OCI-LY7 (cell line): ENCODE measurements around the gene PAXX. TPM values are rescaled to one million over a fixed set of nuclear protein-coding genes. Genes with fewer than 3 reads are reported as not detected.

Experiments used
- BruUV-seq: library from RNA; stranded (reverse); fragments of 400-500 nt; replicated peaks from 2 replicates; lab custom pipeline; 2021; lab: Mats Ljungman, UMichigan
- CTCF ChIA-PET: fragments of 300-600 bp; sonication (Branson Sonifier 250); formaldehyde crosslinking; loops from one replicate; lab custom pipeline; 2022; ENCODE audit warnings: antibody characterized with exemption; ENCODE audit not compliant: unreplicated experiment; lab: Charles Lee
- POLR2A ChIA-PET: fragments of 300-600 bp; sonication (Branson Sonifier 250); formaldehyde crosslinking; loops from one replicate; lab custom pipeline; 2022; ENCODE audit warnings: antibody characterized with exemption; lab: Charles Lee
- DNase-seq: peaks from one replicate; pipeline ENCODE4 v3.0.0-alpha.2; 2015; ENCODE audit warnings: low spot score
- H2AFZ ChIP-seq: fragments of 200-600 bp; sonication (generic), shearing (Covaris generic); 2 replicates; pipeline ENCODE4 v1.6.1; 2014; ENCODE audit warnings: mild to moderate bottlenecking, antibody characterized with exemption, low read length, moderate library complexity
- H3K27ac ChIP-seq: fragments of 200-600 bp; sonication (generic); 2 replicates; pipeline ENCODE4 v1.5.1; 2014; ENCODE audit warnings: mixed run types, low read depth, mild to moderate bottlenecking, moderate library complexity, low read length, inconsistent platforms; ENCODE audit not compliant: poor library complexity, severe bottlenecking
- H3K36me3 ChIP-seq: fragments of 200-600 bp; sonication (generic); 2 replicates; pipeline ENCODE4 v1.6.1; 2014; ENCODE audit warnings: mild to moderate bottlenecking, antibody characterized with exemption, low read length, moderate library complexity, mixed read lengths; ENCODE audit not compliant: insufficient read depth
- H3K4me1 ChIP-seq: fragments of 200-600 bp; sonication (generic); 2 replicates; pipeline ENCODE4 v1.5.1; 2014; ENCODE audit warnings: mild to moderate bottlenecking, low read length; ENCODE audit not compliant: insufficient read depth, poor library complexity, severe bottlenecking
- H3K4me2 ChIP-seq: fragments of 200-600 bp; sonication (generic); 2 replicates; pipeline ENCODE4 v1.6.1; 2014; ENCODE audit warnings: mild to moderate bottlenecking, low read length
- H3K4me3 ChIP-seq: fragments of 200-600 bp; sonication (generic); 2 replicates; pipeline ENCODE4 v1.5.1; 2014; ENCODE audit warnings: mild to moderate bottlenecking, low read depth, low read length; ENCODE audit not compliant: poor library complexity, severe bottlenecking
- H3K79me2 ChIP-seq: fragments of 200-600 bp; sonication (generic); 2 replicates; pipeline ENCODE4 v1.6.1; 2016; ENCODE audit warnings: low read depth, mild to moderate bottlenecking, low read length, moderate library complexity, mixed read lengths; ENCODE audit not compliant: insufficient read depth
- H3K9me2 ChIP-seq: fragments of 200-600 bp; sonication (generic); 2 replicates; pipeline ENCODE4 v1.6.1; 2016; ENCODE audit warnings: mild to moderate bottlenecking, low read length, mixed read lengths; ENCODE audit not compliant: insufficient read depth
- H3K9me3 ChIP-seq: fragments of 200-600 bp; sonication (generic); 2 replicates; pipeline ENCODE4 v1.6.1; 2014; ENCODE audit warnings: mild to moderate bottlenecking, mixed run types, low read length, mixed read lengths
- H4K20me1 ChIP-seq: fragments of 200-600 bp; sonication (generic); 2 replicates; pipeline ENCODE4 v1.6.1; 2014; ENCODE audit warnings: mild to moderate bottlenecking, antibody characterized with exemption, low read length, moderate library complexity, mixed read lengths; ENCODE audit not compliant: insufficient read depth
- EZH2phosphoT487 ChIP-seq: fragments of 200-600 bp; sonication (generic); IDR thresholded peaks from 2 replicates; pipeline ENCODE4 v1.6.1; 2018; ENCODE audit warnings: low read depth, borderline replicate concordance, mild to moderate bottlenecking, mixed run types, antibody characterized with exemption, low read length, moderate library complexity, mixed read lengths
- intact Hi-C: fragments of 100-400 bp; cut with micrococcal nuclease; formaldehyde crosslinking; loops from one replicate; pipeline ENCODE4 v1.10.0; 2022; ENCODE audit not compliant: unreplicated experiment
- total RNA-seq, 2 experiments: library from RNA; depleted of rRNA in 1 of 2; stranded (reverse); fragments of >200 nt in 1 of 2; shearing (Covaris generic) in 1 of 2; gene quantifications; 2 replicates each; pipeline ENCODE4 v1.2.3, GENCODE V29; 2014 to 2022
- TF ChIP-seq, protein P1 (sequence below): fragments of 200-600 bp; sonication (generic); conservative IDR thresholded peaks from 2 replicates; pipeline ENCODE4 v1.5.1; 2014; ENCODE audit warnings: mild to moderate bottlenecking, antibody characterized with exemption, low read length, moderate library complexity, mixed read lengths

PAXX gene
- total RNA-seq, 2 experiments from 2014 or later: 45.7 to 63.5 TPM

DNA sequence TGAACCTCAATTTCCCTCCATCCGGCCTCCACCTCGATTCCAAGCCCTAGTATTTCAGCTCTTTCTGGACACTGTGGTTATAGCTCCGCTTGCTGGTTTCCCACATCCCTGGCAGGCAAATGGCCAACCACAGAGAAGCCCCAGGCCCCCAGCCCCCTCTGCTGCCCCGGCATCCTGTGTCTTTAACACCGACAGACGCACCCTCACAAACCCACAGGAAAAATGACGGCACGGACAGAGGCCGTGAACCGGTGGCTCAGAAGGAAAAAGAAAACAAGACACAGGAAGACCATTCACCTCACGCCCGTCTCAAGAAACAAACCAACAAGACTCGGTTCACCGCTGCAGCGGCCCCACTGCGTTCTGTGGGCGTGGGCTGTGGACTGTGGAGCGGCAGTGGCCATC lies 5.6 kb downstream of the PAXX start:
- intact Hi-C loops: no loop called here
- ChIA-PET POLR2A (no interaction called here), CTCF (no interaction called here)
- DNase-seq: no peak
- H2AFZ ChIP-seq: no peak overlapping the region
- H3K27ac ChIP-seq: no peak overlapping the region
- no peaks in the 10 kb centered on the region for H3K9me2 ChIP-seq
- no peaks in the 10 kb centered on the region; the same call in 1 of the 2 replicates for H3K79me2 ChIP-seq
- no peak overlapping the region for H3K4me2 ChIP-seq
- TF ChIP-seq EZH2phosphoT487: no peak
- TF ChIP-seq, protein P1, sequence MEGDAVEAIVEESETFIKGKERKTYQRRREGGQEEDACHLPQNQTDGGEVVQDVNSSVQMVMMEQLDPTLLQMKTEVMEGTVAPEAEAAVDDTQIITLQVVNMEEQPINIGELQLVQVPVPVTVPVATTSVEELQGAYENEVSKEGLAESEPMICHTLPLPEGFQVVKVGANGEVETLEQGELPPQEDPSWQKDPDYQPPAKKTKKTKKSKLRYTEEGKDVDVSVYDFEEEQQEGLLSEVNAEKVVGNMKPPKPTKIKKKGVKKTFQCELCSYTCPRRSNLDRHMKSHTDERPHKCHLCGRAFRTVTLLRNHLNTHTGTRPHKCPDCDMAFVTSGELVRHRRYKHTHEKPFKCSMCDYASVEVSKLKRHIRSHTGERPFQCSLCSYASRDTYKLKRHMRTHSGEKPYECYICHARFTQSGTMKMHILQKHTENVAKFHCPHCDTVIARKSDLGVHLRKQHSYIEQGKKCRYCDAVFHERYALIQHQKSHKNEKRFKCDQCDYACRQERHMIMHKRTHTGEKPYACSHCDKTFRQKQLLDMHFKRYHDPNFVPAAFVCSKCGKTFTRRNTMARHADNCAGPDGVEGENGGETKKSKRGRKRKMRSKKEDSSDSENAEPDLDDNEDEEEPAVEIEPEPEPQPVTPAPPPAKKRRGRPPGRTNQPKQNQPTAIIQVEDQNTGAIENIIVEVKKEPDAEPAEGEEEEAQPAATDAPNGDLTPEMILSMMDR: 0 out of 2 replicates have a peak, but pooled peaks have one; percentile 29
- BruUV-seq: no TSS peak
- no peaks in the 10 kb centered on the region for H3K9me3 ChIP-seq
- H3K4me1 ChIP-seq: peaks cover 56% of the 10 kb centered on the region
- H3K36me3 ChIP-seq: 0 out of 2 replicates have a peak, but pooled peaks cover 3% of the 10 kb centered on the region
- no peak overlapping the region for H3K4me3 ChIP-seq
- no peaks in the 10 kb centered on the region for H4K20me1 ChIP-seq

DNA sequence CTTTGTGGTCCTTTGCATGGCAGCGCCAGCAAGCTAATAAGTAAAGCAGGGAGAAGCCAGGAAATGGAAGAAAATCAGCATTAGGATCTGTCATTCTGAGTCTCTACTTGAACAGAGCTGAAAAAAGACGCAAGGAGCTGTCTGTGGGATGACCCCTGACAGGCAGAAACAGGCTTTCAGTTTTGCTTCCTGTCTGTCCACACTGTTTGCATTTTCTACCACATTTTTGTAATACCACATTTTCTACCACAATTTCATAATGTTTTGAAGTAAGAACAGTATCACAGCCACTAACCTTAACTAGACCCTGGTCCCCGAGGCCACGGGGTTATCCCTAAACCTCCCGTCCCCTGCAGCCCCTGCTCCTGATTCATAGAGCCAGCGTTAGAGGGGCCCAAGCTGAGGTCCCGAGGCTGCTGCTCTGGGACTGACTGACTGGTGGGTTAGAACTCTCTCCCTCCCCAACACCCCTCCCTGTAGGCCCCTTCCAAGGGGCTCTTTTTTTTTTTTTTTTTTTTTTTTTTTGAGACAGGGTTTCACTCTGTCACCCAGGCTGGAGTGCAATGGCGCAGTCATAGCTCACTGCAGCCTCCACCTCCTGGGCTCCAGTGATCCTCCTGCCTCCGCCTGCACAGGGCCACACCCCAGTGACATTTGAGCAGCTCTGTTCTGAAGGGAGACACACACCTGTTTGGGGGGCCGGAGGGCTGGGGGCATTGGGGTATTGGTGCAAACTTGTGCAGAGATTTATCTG lies 8.1 kb downstream of the PAXX start:
- Histone ChIP-seq H3K36me3 (no peaks in the 10 kb centered on the region), H3K79me2 (no peaks in the 10 kb centered on the region), H4K20me1 (no peaks in the 10 kb centered on the region), H2AFZ (peak overlapping the region; percentile 62), H3K9me3 (no peaks in the 10 kb centered on the region), H3K4me3 (peak overlapping the region; percentile 1), H3K9me2 (no peaks in the 10 kb centered on the region), H3K4me2 (peak overlapping the region; percentile 58), H3K27ac (no peak overlapping the region), H3K4me1 (peaks cover 43% of the 10 kb centered on the region)
- intact Hi-C loops: no loop called here
- no TSS peak for BruUV-seq
- peak; percentile 49 for DNase-seq
- TF ChIP-seq EZH2phosphoT487: no peak
- TF ChIP-seq, protein P1: no peak
- ChIA-PET POLR2A (interaction anchor here (0.6 to 1.5 kb wide), 3 partner anchors 8 to 171 kb away, joined by 3 to 4 read pairs (median 4); partner anchors contain the start of gene PAXX), CTCF (interaction anchor here (0.6 to 1.2 kb wide), 2 partner anchors 22 to 29 kb away, joined by 3 to 5 read pairs; no protein-coding TSS in a partner anchor)
